Activated CD4-positive, alpha-beta T cell treated with anti-CD3 and anti-CD28 coated beads, Interleukin-2, amount 10 ng/mL, durations not matched to agents 7 days and 5 days (primary cell): Measurements from ENCODE around the gene CCDC146. TPM values are rescaled to one million over a fixed set of nuclear protein-coding genes. Genes with fewer than 3 reads are reported as not detected.
"Not testable (repeated sequence)": the region's sequence is repeated elsewhere in the genome, so short reads cannot be mapped to it uniquely, and the experiment has no call there.

Experiments used
- CTCF ChIA-PET: fragments of 350-600 bp; sonication (Branson Sonifier 250); formaldehyde crosslinking; loops from one replicate; lab custom pipeline; 2021; ENCODE audit warnings: antibody characterized with exemption; lab: Charles Lee
- POLR2A ChIA-PET: fragments of 350-600 bp; sonication (Branson Sonifier 250); formaldehyde crosslinking; loops from one replicate; lab custom pipeline; 2021; ENCODE audit warnings: antibody characterized with exemption; lab: Charles Lee
- DNase-seq: peaks from one replicate; pipeline ENCODE4 v3.0.0-alpha.2; 2020
- H3K27ac Mint-ChIP-seq: one replicate; pipeline ENCODE4 v1.8.0; 2021; ENCODE audit warnings: mild to moderate bottlenecking, moderate library complexity, mixed read lengths
- H3K27me3 Mint-ChIP-seq: one replicate; pipeline ENCODE4 v1.8.0; 2021; ENCODE audit warnings: mixed read lengths
- H3K36me3 Mint-ChIP-seq: one replicate; pipeline ENCODE4 v1.8.0; 2021; ENCODE audit warnings: low read depth, mixed read lengths
- H3K4me1 Mint-ChIP-seq: one replicate; pipeline ENCODE4 v1.8.0; 2021; ENCODE audit warnings: mixed read lengths
- H3K4me3 Mint-ChIP-seq: one replicate; pipeline ENCODE4 v1.8.0; 2021; ENCODE audit warnings: mild to moderate bottlenecking, moderate library complexity, mixed read lengths
- H3K9me3 Mint-ChIP-seq: one replicate; pipeline ENCODE4 v1.8.0; 2021; ENCODE audit warnings: mixed read lengths
- total RNA-seq, 2 experiments: library from RNA; stranded (reverse); gene quantifications; one replicate each; pipeline ENCODE4 v1.2.3, GENCODE V29; 2021

CCDC146 gene
- total RNA-seq: 10 to 100 TPM in 1 of 2 experiments, 1 to 10 TPM in 1; 9.2 to 10.5 TPM

GRCh38 chr7:77121860-77122681 is at the start of gene CCDC146:
CCDC146 (plus strand) TSS chr7:77122615; CDS start chr7:77167669, 45,054 bp downstream.
- H3K9me3 Mint-ChIP-seq, H3K27me3 Mint-ChIP-seq, H3K36me3 Mint-ChIP-seq: not testable (repeated sequence)
- peak within 1 kb of the TSS; percentile 73 for H3K4me3 Mint-ChIP-seq
- POLR2A ChIA-PET: interaction anchor here (0.6 kb wide), 1 partner anchor 966 kb away, joined by 3 read pairs; no protein-coding TSS in a partner anchor
- peak within 1 kb of the TSS; percentile 74 for H3K27ac Mint-ChIP-seq
- peak; percentile 98 for DNase-seq
- CTCF ChIA-PET: interaction anchor here (1.0 to 1.5 kb wide), 2 partner anchors 117 to 125 kb away, joined by 3 to 9 read pairs; no protein-coding TSS in a partner anchor
- H3K4me1 Mint-ChIP-seq: peaks cover 20% of the 10 kb centered on the region

DNA sequence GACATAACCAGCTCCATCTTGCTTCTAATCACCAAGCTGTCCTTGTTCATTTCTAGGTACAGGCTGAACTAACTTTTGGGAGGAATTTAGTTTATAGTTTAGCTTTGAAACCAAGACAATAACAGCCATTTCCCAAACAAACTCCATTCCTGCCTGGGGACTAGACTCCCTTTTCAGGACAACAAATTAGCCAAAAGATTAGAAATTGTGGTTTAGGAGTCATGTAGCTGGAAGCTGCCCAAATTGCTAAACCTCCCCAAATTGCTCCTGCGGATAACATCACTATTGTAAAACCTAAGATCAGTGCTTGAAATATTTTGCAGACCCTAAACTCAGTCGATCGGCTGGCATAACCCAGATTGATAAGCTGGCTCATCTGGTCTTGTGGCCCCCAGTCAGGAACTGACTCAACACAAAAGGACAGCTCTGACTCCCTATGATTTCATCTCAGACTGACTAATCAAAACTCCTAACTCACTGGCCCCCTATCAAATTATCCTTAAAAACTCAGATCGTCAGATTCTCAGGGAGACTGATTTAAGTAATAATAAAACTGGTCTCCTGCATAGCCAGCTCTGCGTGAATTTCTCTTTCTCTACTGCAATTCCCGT is 47.5 kb upstream of the CCDC146 start:
- POLR2A ChIA-PET, H3K9me3 Mint-ChIP-seq, DNase-seq, H3K27ac Mint-ChIP-seq, CTCF ChIA-PET, H3K4me3 Mint-ChIP-seq, H3K27me3 Mint-ChIP-seq: not testable (repeated sequence)
- Mint-ChIP-seq H3K4me1 (peaks cover 12% of the 10 kb centered on the region), H3K36me3 (peaks cover 27% of the 10 kb centered on the region)

- H3K4me3 Mint-ChIP-seq, H3K27ac Mint-ChIP-seq, CTCF ChIA-PET, H3K27me3 Mint-ChIP-seq, POLR2A ChIA-PET, H3K9me3 Mint-ChIP-seq, DNase-seq, H3K4me1 Mint-ChIP-seq: not testable (repeated sequence)
- peaks cover 18% of the 10 kb centered on the region for H3K36me3 Mint-ChIP-seq
These were observed 45.4 kb upstream of the CCDC146 start for GRCh38 chr7:77077060-77077459.

DNA sequence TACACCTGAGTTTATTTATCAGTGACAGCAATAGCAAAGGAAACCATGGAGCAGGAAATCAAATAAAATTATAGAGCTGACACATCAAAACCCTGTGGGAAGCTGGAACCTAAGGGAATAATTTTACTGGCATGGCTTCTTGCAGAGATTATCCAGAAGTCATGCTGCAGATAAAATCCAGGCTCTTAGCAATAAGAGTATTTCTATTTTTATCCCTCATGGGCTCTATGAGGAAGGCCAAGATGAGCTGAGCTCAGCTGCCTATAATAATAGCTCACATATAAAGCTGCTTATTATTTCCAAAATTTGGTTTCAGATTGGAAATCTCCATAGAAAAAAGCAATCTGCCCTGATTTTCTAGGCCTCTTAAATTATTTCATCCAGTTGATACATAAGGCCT is 43.3 kb upstream of the CCDC146 start:
- POLR2A ChIA-PET, DNase-seq, H3K4me1 Mint-ChIP-seq, H3K27me3 Mint-ChIP-seq, CTCF ChIA-PET, H3K9me3 Mint-ChIP-seq, H3K4me3 Mint-ChIP-seq, H3K27ac Mint-ChIP-seq: not testable (repeated sequence)
- peaks cover 15% of the 10 kb centered on the region for H3K36me3 Mint-ChIP-seq

DNA sequence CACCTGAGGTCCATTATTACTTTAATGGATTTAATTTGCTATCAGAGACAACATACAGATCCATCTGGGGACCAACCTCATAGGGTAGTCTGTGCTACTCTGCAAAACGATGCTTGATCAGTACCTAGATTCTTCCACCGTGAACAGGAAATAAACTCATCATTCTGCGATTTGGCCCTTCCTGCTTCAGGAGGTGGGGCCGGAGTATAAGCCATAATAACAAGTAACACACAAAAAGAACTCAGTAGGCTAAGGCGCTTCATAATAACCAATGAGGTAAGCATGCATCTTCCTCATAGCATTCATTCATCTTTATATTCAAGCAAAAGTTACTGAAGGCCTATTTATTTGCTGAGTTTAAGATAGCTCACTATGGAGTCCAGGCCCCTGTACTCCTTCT is 42.8 kb upstream of the CCDC146 start:
- H3K36me3 Mint-ChIP-seq: peaks cover 11% of the 10 kb centered on the region
- CTCF ChIA-PET, DNase-seq, H3K27me3 Mint-ChIP-seq, H3K9me3 Mint-ChIP-seq, H3K27ac Mint-ChIP-seq, H3K4me3 Mint-ChIP-seq, POLR2A ChIA-PET, H3K4me1 Mint-ChIP-seq: not testable (repeated sequence)

DNA sequence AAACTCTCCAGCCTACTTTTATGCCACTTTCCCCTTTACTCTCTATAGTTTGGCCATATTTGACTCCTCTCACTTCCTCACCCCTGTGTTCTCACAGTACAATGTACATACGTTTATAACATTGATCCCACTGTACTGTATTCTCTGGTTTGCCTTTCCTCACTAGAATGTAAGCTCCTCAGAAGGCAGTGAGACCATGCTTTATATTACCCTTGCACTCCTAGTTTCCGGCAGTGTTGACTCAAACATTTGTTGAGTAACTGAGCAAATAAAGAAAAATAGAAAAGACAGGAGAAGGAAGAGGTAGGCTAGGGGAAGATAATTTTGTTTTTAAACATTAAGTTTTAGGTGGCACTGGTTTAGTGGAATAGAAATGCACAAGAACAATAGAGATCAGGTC is 42.2 kb upstream of the CCDC146 start:
- POLR2A ChIA-PET, H3K27me3 Mint-ChIP-seq, H3K27ac Mint-ChIP-seq, CTCF ChIA-PET, H3K4me1 Mint-ChIP-seq, H3K4me3 Mint-ChIP-seq, DNase-seq, H3K9me3 Mint-ChIP-seq, H3K36me3 Mint-ChIP-seq: not testable (repeated sequence)

GRCh38 chr7:77082192-77082591 is 40.2 kb upstream of the CCDC146 start:
- DNase-seq, CTCF ChIA-PET, H3K27me3 Mint-ChIP-seq, H3K4me1 Mint-ChIP-seq, H3K36me3 Mint-ChIP-seq, H3K27ac Mint-ChIP-seq, H3K4me3 Mint-ChIP-seq, H3K9me3 Mint-ChIP-seq, POLR2A ChIA-PET: not testable (repeated sequence)

DNA sequence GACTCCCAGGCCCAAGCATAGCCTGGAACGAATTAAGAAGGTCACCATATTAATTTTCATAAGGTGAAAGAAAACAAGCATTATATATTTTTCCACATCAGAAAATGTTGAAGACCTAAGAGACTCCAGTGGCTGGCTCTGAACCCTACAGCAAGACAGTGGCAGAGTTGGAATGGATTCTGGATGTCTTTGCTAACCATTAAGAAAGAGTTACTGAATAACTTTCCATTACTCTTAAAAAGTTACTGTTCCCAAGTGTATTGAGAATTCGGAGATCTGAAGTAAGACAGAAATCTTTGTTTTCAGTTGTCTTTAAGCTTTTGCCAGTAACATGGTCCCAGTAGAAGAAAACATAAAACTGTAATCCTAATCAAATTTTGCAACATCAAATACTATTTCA is 30.1 kb upstream of the CCDC146 start:
- H3K27ac Mint-ChIP-seq, DNase-seq, H3K27me3 Mint-ChIP-seq, H3K4me3 Mint-ChIP-seq, POLR2A ChIA-PET, H3K4me1 Mint-ChIP-seq, CTCF ChIA-PET, H3K9me3 Mint-ChIP-seq: not testable (repeated sequence)
- peaks cover 16% of the 10 kb centered on the region for H3K36me3 Mint-ChIP-seq

- H3K27me3 Mint-ChIP-seq, H3K4me1 Mint-ChIP-seq, H3K9me3 Mint-ChIP-seq, H3K4me3 Mint-ChIP-seq, CTCF ChIA-PET, H3K27ac Mint-ChIP-seq, H3K36me3 Mint-ChIP-seq, POLR2A ChIA-PET, DNase-seq: not testable (repeated sequence)
These were observed 21.9 kb upstream of the CCDC146 start for GRCh38 chr7:77100501-77100900.

GRCh38 chr7:77101187-77101586 is 21.2 kb upstream of the CCDC146 start:
- CTCF ChIA-PET, H3K9me3 Mint-ChIP-seq, H3K4me1 Mint-ChIP-seq, POLR2A ChIA-PET, H3K27ac Mint-ChIP-seq, H3K4me3 Mint-ChIP-seq, DNase-seq, H3K36me3 Mint-ChIP-seq, H3K27me3 Mint-ChIP-seq: not testable (repeated sequence)

DNA sequence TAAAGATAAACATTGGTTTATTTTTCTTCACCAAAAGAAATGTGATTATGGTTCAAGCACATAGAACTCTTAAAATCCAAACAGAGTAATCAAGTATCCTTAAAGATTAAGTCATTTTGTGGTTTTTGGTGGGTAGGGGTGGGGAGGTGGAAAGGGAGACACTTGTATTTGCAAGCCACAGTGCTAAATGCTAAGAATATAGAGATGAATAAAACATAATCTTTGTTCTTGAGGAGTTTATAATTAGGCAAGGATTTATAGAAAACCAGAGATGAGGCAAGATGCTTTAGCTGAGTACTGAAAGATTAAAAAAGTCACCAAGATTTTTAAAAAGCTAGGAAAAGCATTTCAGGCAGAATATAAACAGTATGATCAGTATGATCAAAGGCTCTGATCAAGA is 19.7 kb upstream of the CCDC146 start:
- H3K36me3 Mint-ChIP-seq, H3K27me3 Mint-ChIP-seq, DNase-seq, H3K27ac Mint-ChIP-seq, POLR2A ChIA-PET, H3K9me3 Mint-ChIP-seq, CTCF ChIA-PET, H3K4me1 Mint-ChIP-seq, H3K4me3 Mint-ChIP-seq: not testable (repeated sequence)

DNA sequence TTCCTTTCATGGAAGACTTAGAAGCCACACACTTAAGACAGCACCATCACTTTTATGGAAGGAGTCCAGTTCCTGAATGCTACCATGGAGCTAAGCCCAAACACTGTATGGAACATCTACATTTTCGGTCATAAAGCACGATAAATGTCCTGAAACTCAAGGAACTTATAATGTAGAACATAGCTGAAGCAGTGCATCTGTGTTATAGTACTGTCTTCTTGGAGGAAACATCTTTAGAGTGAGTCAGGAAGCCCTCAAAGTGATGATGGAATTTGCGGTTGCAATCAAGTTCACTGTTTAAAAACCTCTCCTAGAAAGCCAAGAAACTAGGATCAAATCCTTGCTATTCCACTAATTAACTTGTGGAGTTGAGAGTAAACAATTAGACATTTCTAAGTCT is 16.5 kb upstream of the CCDC146 start:
- H3K9me3 Mint-ChIP-seq, DNase-seq, H3K4me1 Mint-ChIP-seq, H3K4me3 Mint-ChIP-seq, H3K27ac Mint-ChIP-seq, CTCF ChIA-PET, POLR2A ChIA-PET, H3K27me3 Mint-ChIP-seq, H3K36me3 Mint-ChIP-seq: not testable (repeated sequence)

GRCh38 chr7:77107659-77108058 is 14.8 kb upstream of the CCDC146 start:
- H3K9me3 Mint-ChIP-seq, H3K4me3 Mint-ChIP-seq, CTCF ChIA-PET, H3K27ac Mint-ChIP-seq, H3K27me3 Mint-ChIP-seq, H3K4me1 Mint-ChIP-seq, DNase-seq, POLR2A ChIA-PET, H3K36me3 Mint-ChIP-seq: not testable (repeated sequence)
